ENCODE data around the gene ASAP3.

The ASAP3 gene

DNA sequence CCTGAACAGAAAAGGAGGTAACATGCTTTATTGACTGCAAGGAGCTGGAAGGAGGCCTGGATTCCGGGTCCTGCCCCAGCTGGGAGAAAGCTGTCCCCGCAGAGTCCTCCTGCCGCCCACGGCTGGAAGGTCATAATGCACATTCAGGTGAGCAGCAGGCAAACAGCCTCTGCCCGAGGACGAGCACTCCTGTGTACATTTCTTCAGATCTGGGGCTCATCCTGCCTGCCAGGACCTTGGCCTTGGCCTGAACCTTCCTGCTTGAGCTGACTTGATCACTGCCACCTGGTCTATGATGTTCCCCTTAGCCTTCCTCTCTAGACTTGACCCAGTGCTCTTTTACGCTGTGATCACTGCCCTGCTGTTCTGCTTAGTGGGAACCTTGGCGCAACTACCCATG lies 96.5 kb downstream of the ASAP3 start (continued):
- TF ChIP-seq, protein P1, sequence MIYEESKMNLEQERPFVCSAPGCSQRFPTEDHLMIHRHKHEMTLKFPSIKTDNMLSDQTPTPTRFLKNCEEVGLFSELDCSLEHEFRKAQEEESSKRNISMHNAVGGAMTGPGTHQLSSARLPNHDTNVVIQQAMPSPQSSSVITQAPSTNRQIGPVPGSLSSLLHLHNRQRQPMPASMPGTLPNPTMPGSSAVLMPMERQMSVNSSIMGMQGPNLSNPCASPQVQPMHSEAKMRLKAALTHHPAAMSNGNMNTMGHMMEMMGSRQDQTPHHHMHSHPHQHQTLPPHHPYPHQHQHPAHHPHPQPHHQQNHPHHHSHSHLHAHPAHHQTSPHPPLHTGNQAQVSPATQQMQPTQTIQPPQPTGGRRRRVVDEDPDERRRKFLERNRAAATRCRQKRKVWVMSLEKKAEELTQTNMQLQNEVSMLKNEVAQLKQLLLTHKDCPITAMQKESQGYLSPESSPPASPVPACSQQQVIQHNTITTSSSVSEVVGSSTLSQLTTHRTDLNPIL (CRISPR knock-in tag; IDR thresholded peaks at IDR 0.05; ENCODE audit: low read depth): no peak
- no peak for TF ChIP-seq ZC3H10 (CRISPR knock-in tag; IDR thresholded peaks at IDR 0.05)
- TF ChIP-seq OSR1 (CRISPR knock-in tag; IDR thresholded peaks at IDR 0.05): no peak
- no peak for TF ChIP-seq ZNF8 (CRISPR knock-in tag; IDR thresholded peaks at IDR 0.05)
- TF ChIP-seq, protein P2, sequence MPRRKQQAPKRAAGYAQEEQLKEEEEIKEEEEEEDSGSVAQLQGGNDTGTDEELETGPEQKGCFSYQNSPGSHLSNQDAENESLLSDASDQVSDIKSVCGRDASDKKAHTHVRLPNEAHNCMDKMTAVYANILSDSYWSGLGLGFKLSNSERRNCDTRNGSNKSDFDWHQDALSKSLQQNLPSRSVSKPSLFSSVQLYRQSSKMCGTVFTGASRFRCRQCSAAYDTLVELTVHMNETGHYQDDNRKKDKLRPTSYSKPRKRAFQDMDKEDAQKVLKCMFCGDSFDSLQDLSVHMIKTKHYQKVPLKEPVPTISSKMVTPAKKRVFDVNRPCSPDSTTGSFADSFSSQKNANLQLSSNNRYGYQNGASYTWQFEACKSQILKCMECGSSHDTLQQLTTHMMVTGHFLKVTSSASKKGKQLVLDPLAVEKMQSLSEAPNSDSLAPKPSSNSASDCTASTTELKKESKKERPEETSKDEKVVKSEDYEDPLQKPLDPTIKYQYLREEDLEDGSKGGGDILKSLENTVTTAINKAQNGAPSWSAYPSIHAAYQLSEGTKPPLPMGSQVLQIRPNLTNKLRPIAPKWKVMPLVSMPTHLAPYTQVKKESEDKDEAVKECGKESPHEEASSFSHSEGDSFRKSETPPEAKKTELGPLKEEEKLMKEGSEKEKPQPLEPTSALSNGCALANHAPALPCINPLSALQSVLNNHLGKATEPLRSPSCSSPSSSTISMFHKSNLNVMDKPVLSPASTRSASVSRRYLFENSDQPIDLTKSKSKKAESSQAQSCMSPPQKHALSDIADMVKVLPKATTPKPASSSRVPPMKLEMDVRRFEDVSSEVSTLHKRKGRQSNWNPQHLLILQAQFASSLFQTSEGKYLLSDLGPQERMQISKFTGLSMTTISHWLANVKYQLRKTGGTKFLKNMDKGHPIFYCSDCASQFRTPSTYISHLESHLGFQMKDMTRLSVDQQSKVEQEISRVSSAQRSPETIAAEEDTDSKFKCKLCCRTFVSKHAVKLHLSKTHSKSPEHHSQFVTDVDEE (CRISPR knock-in tag; IDR thresholded peaks at IDR 0.05): no peak
- TF ChIP-seq ZNF70 (CRISPR knock-in tag; IDR thresholded peaks at IDR 0.05): no peak

DNA sequence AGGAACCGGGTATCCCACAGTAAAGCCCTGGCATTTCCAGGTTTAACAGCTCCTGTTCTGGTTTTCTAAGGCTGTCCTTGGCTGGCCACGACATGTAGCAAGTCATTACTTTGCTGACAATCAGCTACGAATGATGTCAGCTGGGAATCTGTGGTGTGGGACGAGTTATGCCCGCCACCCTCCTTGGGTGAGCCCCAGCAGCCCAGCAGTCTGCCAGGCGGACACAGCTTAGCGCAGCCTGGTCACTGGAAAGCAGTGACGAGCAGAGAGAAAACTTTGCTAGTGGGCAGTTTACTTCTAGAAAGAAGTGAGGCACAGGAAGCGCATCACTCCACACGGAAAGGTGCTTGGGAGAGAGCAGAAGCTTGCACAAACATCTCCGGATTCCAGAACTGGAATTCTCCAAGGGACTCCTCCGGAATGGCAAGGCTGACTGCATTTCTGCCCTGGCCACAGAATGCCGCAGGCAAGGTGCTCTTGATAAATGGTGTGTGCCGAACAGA lies 98.8 kb downstream of the ASAP3 start:
- TF ChIP-seq ZFP30 (CRISPR knock-in tag; IDR thresholded peaks at IDR 0.05) (no peak), TCF4 (CRISPR knock-in tag; IDR thresholded peaks at IDR 0.05; ENCODE audit: borderline replicate concordance) (no peak), GLIS3 (CRISPR knock-in tag; IDR thresholded peaks at IDR 0.05) (no peak), RARB (CRISPR knock-in tag; IDR thresholded peaks at IDR 0.05) (no peak), CSDC2 (CRISPR knock-in tag; IDR thresholded peaks at IDR 0.05) (no peak), ZNF70 (CRISPR knock-in tag; IDR thresholded peaks at IDR 0.05) (no peak), ARNTL (CRISPR knock-in tag; IDR thresholded peaks at IDR 0.05; ENCODE audit: borderline replicate concordance, low read depth) (no peak), ZFP3 (CRISPR knock-in tag; IDR thresholded peaks at IDR 0.05) (no peak), ESRRG (CRISPR knock-in tag; IDR thresholded peaks at IDR 0.05) (no peak), ZC3H10 (CRISPR knock-in tag; IDR thresholded peaks at IDR 0.05) (no peak), ZNF8 (CRISPR knock-in tag; IDR thresholded peaks at IDR 0.05) (no peak), BACH2 (CRISPR knock-in tag; IDR thresholded peaks at IDR 0.05; ENCODE audit: borderline replicate concordance) (no peak)
- TF ChIP-seq, protein P3, sequence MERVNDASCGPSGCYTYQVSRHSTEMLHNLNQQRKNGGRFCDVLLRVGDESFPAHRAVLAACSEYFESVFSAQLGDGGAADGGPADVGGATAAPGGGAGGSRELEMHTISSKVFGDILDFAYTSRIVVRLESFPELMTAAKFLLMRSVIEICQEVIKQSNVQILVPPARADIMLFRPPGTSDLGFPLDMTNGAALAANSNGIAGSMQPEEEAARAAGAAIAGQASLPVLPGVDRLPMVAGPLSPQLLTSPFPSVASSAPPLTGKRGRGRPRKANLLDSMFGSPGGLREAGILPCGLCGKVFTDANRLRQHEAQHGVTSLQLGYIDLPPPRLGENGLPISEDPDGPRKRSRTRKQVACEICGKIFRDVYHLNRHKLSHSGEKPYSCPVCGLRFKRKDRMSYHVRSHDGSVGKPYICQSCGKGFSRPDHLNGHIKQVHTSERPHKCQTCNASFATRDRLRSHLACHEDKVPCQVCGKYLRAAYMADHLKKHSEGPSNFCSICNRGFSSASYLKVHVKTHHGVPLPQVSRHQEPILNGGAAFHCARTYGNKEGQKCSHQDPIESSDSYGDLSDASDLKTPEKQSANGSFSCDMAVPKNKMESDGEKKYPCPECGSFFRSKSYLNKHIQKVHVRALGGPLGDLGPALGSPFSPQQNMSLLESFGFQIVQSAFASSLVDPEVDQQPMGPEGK (CRISPR knock-in tag; IDR thresholded peaks at IDR 0.05; ENCODE audit: borderline replicate concordance): no peak
- TF ChIP-seq, protein P1 (CRISPR knock-in tag; IDR thresholded peaks at IDR 0.05; ENCODE audit: low read depth): no peak
- ATAC-seq: peak; percentile 39

- ATAC-seq: peak; percentile 74
- TF ChIP-seq, protein P4, sequence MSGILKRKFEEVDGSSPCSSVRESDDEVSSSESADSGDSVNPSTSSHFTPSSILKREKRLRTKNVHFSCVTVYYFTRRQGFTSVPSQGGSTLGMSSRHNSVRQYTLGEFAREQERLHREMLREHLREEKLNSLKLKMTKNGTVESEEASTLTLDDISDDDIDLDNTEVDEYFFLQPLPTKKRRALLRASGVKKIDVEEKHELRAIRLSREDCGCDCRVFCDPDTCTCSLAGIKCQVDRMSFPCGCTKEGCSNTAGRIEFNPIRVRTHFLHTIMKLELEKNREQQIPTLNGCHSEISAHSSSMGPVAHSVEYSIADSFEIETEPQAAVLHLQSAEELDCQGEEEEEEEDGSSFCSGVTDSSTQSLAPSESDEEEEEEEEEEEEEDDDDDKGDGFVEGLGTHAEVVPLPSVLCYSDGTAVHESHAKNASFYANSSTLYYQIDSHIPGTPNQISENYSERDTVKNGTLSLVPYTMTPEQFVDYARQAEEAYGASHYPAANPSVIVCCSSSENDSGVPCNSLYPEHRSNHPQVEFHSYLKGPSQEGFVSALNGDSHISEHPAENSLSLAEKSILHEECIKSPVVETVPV (CRISPR knock-in tag; IDR thresholded peaks at IDR 0.05): no peak
- TF ChIP-seq SNAI2 (CRISPR knock-in tag; IDR thresholded peaks at IDR 0.05) (no peak), ISL1 (CRISPR knock-in tag; IDR thresholded peaks at IDR 0.05) (no peak), PPARA (CRISPR knock-in tag; IDR thresholded peaks at IDR 0.05; ENCODE audit: borderline replicate concordance) (no peak), ZNF70 (CRISPR knock-in tag; IDR thresholded peaks at IDR 0.05) (no peak), OSR1 (CRISPR knock-in tag; IDR thresholded peaks at IDR 0.05) (no peak), ZFP3 (CRISPR knock-in tag; IDR thresholded peaks at IDR 0.05) (no peak), GLIS3 (CRISPR knock-in tag; IDR thresholded peaks at IDR 0.05) (no peak), BACH2 (CRISPR knock-in tag; IDR thresholded peaks at IDR 0.05; ENCODE audit: borderline replicate concordance) (no peak), ZNF8 (CRISPR knock-in tag; IDR thresholded peaks at IDR 0.05) (no peak), RARB (CRISPR knock-in tag; IDR thresholded peaks at IDR 0.05) (no peak), ZFP30 (CRISPR knock-in tag; IDR thresholded peaks at IDR 0.05) (no peak), ARNTL (CRISPR knock-in tag; IDR thresholded peaks at IDR 0.05; ENCODE audit: borderline replicate concordance, low read depth) (no peak), CSDC2 (CRISPR knock-in tag; IDR thresholded peaks at IDR 0.05) (no peak), TOX (CRISPR knock-in tag; IDR thresholded peaks at IDR 0.05; ENCODE audit: borderline replicate concordance) (no peak)
- TF ChIP-seq, protein P5, sequence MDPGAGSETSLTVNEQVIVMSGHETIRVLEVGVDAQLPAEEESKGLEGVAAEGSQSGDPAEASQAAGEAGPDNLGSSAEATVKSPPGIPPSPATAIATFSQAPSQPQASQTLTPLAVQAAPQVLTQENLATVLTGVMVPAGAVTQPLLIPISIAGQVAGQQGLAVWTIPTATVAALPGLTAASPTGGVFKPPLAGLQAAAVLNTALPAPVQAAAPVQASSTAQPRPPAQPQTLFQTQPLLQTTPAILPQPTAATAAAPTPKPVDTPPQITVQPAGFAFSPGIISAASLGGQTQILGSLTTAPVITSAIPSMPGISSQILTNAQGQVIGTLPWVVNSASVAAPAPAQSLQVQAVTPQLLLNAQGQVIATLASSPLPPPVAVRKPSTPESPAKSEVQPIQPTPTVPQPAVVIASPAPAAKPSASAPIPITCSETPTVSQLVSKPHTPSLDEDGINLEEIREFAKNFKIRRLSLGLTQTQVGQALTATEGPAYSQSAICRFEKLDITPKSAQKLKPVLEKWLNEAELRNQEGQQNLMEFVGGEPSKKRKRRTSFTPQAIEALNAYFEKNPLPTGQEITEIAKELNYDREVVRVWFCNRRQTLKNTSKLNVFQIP (CRISPR knock-in tag; IDR thresholded peaks at IDR 0.05; ENCODE audit: borderline replicate concordance, low read depth): no peak
- TF ChIP-seq, protein P2 (CRISPR knock-in tag; IDR thresholded peaks at IDR 0.05): no peak
These were observed 99.5 kb downstream of the ASAP3 start for GRCh38 chr1:23384312-23385058.
